Thyroid gland (tissue), 4 donors: ENCODE data around the gene TNC. TPM values are rescaled to one million over a fixed set of nuclear protein-coding genes. Genes with fewer than 3 reads are reported as not detected.

Experiments
- DNase-seq, 2 donors: peaks; one replicate each; pipeline ENCODE4 v3.0.0-alpha.2; 2019
- H3K27ac ChIP-seq, 3 donors: fragments of 200-600 bp; sonication (generic); 1 replicate in 2 of 3; 2 replicates in 1 of 3; pipeline ENCODE4 v1.5.1; 2016 to 2019; ENCODE audit warnings: mild to moderate bottlenecking in 1 of 3, moderate library complexity in 1 of 3
- H3K27me3 ChIP-seq: fragments of 200-600 bp; sonication (generic); one replicate; pipeline ENCODE4 v1.5.1; 2019
- H3K36me3 ChIP-seq, 2 donors: fragments of 200-600 bp; sonication (generic); one replicate each; pipeline ENCODE4 v1.5.1; 2016 to 2019
- H3K4me1 ChIP-seq, 2 donors: fragments of 200-600 bp; sonication (generic); one replicate each; pipeline ENCODE4 v1.5.1; 2017 to 2019
- H3K4me3 ChIP-seq, 3 donors: fragments of 200-600 bp; sonication (generic); replicated peaks in 1 of 3; 1 replicate in 2 of 3; 2 replicates in 1 of 3; pipeline ENCODE4 v1.5.1; 2016; ENCODE audit warnings: mild to moderate bottlenecking in 1 of 3
- H3K9me3 ChIP-seq: fragments of 200-600 bp; sonication (generic); one replicate; pipeline ENCODE4 v1.5.1; 2017
- POLR2A ChIP-seq, 2 donors: fragments of 450-650 bp; IDR thresholded peaks; one replicate each; pipeline ENCODE4 v1.6.1; 2017; ENCODE audit warnings: antibody characterized with exemption in 2 of 2, mild to moderate bottlenecking in 2 of 2, moderate library complexity in 1 of 2
- WGBS, 2 donors: methylation state at CpG; one replicate each; pipeline ENCODE4 v1.1.5; 2017; 5-methylcytosine and 5-hydroxymethylcytosine counted together
- intact Hi-C: fragments of 100-400 bp; cut with DNase I; formaldehyde crosslinking; loops from one replicate; pipeline ENCODE4 v1.15.1; 2023
- total RNA-seq, 4 donors: library from RNA; depleted of rRNA; stranded (reverse); fragments of >200 nt; gene quantifications; one replicate each; pipeline ENCODE4 v1.2.3, GENCODE V29; 2016
- TF ChIP-seq, protein P1 (sequence below), 6 experiments: fragments of 200-600 bp in 3 of 6; fragments of 450-650 bp in 3 of 6; sonication (generic) in 3 of 6; IDR thresholded peaks; one replicate each; pipeline ENCODE4 v1.5.1; 2016 to 2019; ENCODE audit warnings: antibody characterized with exemption in 6 of 6, mild to moderate bottlenecking in 2 of 6, inconsistent platforms in 1 of 6, moderate library complexity in 1 of 6

Gene TNC
- total RNA-seq, 4 donors from 2014 or later = 1.0 to 21.8 (median 6.4) TPM

- H3K4me3 ChIP-seq = no peak overlapping the region
Measured at GRCh38 chr9:114994768-114995167, 123.2 kb downstream of the TNC start.

GRCh38 chr9:114991861-114992260 is 126.1 kb downstream of the TNC start:
- Histone ChIP-seq H3K4me3 (no peak overlapping the region), H3K36me3 (no peaks in the 10 kb centered on the region), H3K27me3 (no peaks in the 10 kb centered on the region), H3K9me3 (no peaks in the 10 kb centered on the region), H3K27ac (no peak overlapping the region), H3K4me1 (peaks cover 10 to 13% of the 10 kb centered on the region in 2 donors)
- intact Hi-C loops = no loop called here
- no peak for TF ChIP-seq POLR2A (IDR thresholded peaks at IDR 0.05)
- TF ChIP-seq, protein P1, sequence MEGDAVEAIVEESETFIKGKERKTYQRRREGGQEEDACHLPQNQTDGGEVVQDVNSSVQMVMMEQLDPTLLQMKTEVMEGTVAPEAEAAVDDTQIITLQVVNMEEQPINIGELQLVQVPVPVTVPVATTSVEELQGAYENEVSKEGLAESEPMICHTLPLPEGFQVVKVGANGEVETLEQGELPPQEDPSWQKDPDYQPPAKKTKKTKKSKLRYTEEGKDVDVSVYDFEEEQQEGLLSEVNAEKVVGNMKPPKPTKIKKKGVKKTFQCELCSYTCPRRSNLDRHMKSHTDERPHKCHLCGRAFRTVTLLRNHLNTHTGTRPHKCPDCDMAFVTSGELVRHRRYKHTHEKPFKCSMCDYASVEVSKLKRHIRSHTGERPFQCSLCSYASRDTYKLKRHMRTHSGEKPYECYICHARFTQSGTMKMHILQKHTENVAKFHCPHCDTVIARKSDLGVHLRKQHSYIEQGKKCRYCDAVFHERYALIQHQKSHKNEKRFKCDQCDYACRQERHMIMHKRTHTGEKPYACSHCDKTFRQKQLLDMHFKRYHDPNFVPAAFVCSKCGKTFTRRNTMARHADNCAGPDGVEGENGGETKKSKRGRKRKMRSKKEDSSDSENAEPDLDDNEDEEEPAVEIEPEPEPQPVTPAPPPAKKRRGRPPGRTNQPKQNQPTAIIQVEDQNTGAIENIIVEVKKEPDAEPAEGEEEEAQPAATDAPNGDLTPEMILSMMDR (IDR thresholded peaks at IDR 0.05) = no peak
- 77 to 80% methylated on average over 7 of the region's 7 CpGs for WGBS, 2 donors
- DNase-seq = no peak

More at GRCh38 chr9:114994768-114995167, 123.2 kb downstream of the TNC start:
- Histone ChIP-seq H3K36me3 (no peaks in the 10 kb centered on the region), H3K4me1 (peaks cover 10 to 13% of the 10 kb centered on the region in 2 donors), H3K9me3 (no peaks in the 10 kb centered on the region), H3K27me3 (no peaks in the 10 kb centered on the region), H3K27ac (no peak overlapping the region)
- intact Hi-C loops = no loop called here
- TF ChIP-seq, protein P1 (IDR thresholded peaks at IDR 0.05) = no peak
- no peak for TF ChIP-seq POLR2A (IDR thresholded peaks at IDR 0.05)
- no peak for DNase-seq

- TF ChIP-seq, protein P1 (IDR thresholded peaks at IDR 0.05) = no peak
- no peak for TF ChIP-seq POLR2A (IDR thresholded peaks at IDR 0.05)
Measured at GRCh38 chr9:114990901-114991300, 127.1 kb downstream of the TNC start.

GRCh38 chr9:114989600-114990410 is 128.2 kb downstream of the TNC start:
- DNase-seq = no peak
- no peak overlapping the region for H3K27ac ChIP-seq
- WGBS, 2 donors = 59 to 64% methylated on average over 4 of the region's 4 CpGs
- TF ChIP-seq POLR2A (IDR thresholded peaks at IDR 0.05) = no peak
- TF ChIP-seq, protein P1 (IDR thresholded peaks at IDR 0.05) = no peak
- no peaks in the 10 kb centered on the region for H3K36me3 ChIP-seq
- peaks cover 0 to 3% of the 10 kb centered on the region in 2 donors for H3K4me1 ChIP-seq
- no peaks in the 10 kb centered on the region for H3K27me3 ChIP-seq
- H3K9me3 ChIP-seq = no peaks in the 10 kb centered on the region
- intact Hi-C loops = no loop called here
- no peak overlapping the region for H3K4me3 ChIP-seq

More at GRCh38 chr9:114990901-114991300, 127.1 kb downstream of the TNC start:
- H3K9me3 ChIP-seq = no peaks in the 10 kb centered on the region
- intact Hi-C loops = no loop called here
- WGBS, 2 donors = 81 to 87% methylated on average over 6 of the region's 6 CpGs
- H3K36me3 ChIP-seq = no peaks in the 10 kb centered on the region
- peaks cover 3 to 7% of the 10 kb centered on the region in 2 donors for H3K4me1 ChIP-seq
- no peak overlapping the region for H3K27ac ChIP-seq
- H3K4me3 ChIP-seq = no peak overlapping the region
- DNase-seq = no peak
- H3K27me3 ChIP-seq = no peaks in the 10 kb centered on the region

- Histone ChIP-seq H3K9me3 (no peaks in the 10 kb centered on the region), H3K4me3 (no peak overlapping the region), H3K27ac (no peak overlapping the region), H3K36me3 (no peaks in the 10 kb centered on the region), H3K4me1 (no peaks in the 10 kb centered on the region), H3K27me3 (no peaks in the 10 kb centered on the region)
- no peak for DNase-seq
- 91 to 95% methylated on average over 8 of the region's 8 CpGs for WGBS, 2 donors
- intact Hi-C loops = no loop called here
- TF ChIP-seq, protein P1 (IDR thresholded peaks at IDR 0.05) = no peak
- no peak for TF ChIP-seq POLR2A (IDR thresholded peaks at IDR 0.05)
Measured at GRCh38 chr9:114988962-114989599, 128.9 kb downstream of the TNC start.
